Measurements from ENCODE around the gene EXOC3.

DNA sequence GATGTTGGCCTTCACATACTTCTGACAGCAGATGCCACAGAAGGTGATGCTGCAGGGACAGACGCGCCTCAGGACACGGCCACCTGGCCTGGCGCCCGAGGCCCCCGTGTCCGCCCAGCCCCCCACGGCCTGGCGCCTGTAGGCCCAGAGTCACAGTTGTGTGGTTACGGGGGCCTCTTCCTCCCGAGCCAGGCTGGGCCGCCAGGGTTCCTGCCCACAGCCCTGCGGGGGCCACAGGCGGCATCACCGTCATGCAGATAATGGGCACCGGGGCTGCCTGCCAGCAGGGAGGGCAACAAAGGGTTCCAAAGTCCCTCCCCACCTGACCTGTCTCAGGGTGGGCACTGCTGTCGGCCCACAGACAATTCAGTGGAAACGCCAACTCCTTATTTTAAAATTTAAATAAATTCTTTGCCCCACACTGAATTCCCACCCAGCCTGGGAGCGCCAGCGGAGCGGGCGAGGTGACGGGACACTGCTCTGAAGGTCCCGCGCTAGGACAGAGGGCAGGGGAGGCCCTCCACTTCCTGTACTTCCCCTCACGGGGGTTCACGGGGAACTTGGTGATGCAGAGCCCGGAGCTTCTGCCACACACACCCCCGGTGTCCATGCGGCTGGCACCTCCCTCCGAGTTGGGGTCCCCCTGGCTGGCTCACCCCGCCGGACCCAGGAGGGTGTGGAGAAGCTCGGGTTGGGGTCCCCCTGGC is 40.6 kb downstream of the EXOC3 start:
- TF ChIP-seq SP1 (IDR thresholded peaks at IDR 0.05) = no peak
- TF ChIP-seq HDGF (IDR thresholded peaks at IDR 0.05; ENCODE audit: borderline replicate concordance) = no peak
- TF ChIP-seq FOXK2 (IDR thresholded peaks at IDR 0.05) = no peak
- TF ChIP-seq ZNF384 (IDR thresholded peaks at IDR 0.05) = no peak
- no peak for TF ChIP-seq FOXM1 (IDR thresholded peaks at IDR 0.05; ENCODE audit: borderline replicate concordance)
- no peak for TF ChIP-seq BHLHE40 (IDR thresholded peaks at IDR 0.05; ENCODE audit: borderline replicate concordance)
- no peak for TF ChIP-seq ARNT (IDR thresholded peaks at IDR 0.05)
- no peak for TF ChIP-seq SUZ12 (IDR thresholded peaks at IDR 0.05)
- no peak for TF ChIP-seq FOXA1 (IDR thresholded peaks at IDR 0.05)
- TF ChIP-seq TARDBP (IDR thresholded peaks at IDR 0.05) = no peak
